Upper lobe of left lung (tissue), 4 donors: Measurements from ENCODE around the gene C19orf47.

Experiments used
- POLR2AphosphoS5 ChIP-seq, 2 donors: sonication (generic); formaldehyde crosslinking; IDR thresholded peaks; one replicate each; pipeline ENCODE4 v1.5.1; 2017; ENCODE audit warnings: antibody characterized with exemption in 2 of 2
- TF ChIP-seq, protein P1 (sequence below), 6 experiments: fragments of 450-650 bp in 4 of 6; fragments of 200-600 bp in 2 of 6; sonication (generic) in 2 of 6; IDR thresholded peaks; one replicate each; pipeline ENCODE4 v1.5.1; 2016 to 2019; ENCODE audit warnings: antibody characterized with exemption in 6 of 6

DNA sequence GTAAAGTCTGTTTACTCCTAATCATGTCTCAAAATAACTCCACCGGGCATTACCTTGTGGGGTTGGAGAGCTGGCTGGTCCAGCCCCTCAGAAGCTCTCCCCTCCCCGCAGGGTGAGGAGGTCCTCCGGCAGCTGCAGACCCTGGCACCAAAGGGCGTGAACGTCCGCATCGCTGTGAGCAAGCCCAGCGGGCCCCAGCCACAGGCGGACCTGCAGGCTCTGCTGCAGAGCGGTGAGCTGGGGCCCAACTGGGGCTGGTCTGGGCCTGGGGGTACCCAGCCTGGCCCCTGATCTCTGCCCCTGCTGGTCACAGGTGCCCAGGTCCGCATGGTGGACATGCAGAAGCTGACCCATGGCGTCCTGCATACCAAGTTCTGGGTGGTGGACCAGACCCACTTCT is 21.6 kb upstream of the C19orf47 start:
- TF ChIP-seq, protein P1, sequence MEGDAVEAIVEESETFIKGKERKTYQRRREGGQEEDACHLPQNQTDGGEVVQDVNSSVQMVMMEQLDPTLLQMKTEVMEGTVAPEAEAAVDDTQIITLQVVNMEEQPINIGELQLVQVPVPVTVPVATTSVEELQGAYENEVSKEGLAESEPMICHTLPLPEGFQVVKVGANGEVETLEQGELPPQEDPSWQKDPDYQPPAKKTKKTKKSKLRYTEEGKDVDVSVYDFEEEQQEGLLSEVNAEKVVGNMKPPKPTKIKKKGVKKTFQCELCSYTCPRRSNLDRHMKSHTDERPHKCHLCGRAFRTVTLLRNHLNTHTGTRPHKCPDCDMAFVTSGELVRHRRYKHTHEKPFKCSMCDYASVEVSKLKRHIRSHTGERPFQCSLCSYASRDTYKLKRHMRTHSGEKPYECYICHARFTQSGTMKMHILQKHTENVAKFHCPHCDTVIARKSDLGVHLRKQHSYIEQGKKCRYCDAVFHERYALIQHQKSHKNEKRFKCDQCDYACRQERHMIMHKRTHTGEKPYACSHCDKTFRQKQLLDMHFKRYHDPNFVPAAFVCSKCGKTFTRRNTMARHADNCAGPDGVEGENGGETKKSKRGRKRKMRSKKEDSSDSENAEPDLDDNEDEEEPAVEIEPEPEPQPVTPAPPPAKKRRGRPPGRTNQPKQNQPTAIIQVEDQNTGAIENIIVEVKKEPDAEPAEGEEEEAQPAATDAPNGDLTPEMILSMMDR (IDR thresholded peaks at IDR 0.05): no peak
- TF ChIP-seq POLR2AphosphoS5 (IDR thresholded peaks at IDR 0.05): no peak
